D341Med (cell line): ENCODE results near the gene DNAAF5.
"Not testable (repeated sequence)": the region's sequence is repeated elsewhere in the genome, so short reads cannot be mapped to it uniquely, and the experiment has no call there.

Source experiments
- DNase-seq: peaks from one replicate; pipeline ENCODE4 v3.0.0; 2012; ENCODE audit warnings: low spot score

The DNAAF5 gene

DNA sequence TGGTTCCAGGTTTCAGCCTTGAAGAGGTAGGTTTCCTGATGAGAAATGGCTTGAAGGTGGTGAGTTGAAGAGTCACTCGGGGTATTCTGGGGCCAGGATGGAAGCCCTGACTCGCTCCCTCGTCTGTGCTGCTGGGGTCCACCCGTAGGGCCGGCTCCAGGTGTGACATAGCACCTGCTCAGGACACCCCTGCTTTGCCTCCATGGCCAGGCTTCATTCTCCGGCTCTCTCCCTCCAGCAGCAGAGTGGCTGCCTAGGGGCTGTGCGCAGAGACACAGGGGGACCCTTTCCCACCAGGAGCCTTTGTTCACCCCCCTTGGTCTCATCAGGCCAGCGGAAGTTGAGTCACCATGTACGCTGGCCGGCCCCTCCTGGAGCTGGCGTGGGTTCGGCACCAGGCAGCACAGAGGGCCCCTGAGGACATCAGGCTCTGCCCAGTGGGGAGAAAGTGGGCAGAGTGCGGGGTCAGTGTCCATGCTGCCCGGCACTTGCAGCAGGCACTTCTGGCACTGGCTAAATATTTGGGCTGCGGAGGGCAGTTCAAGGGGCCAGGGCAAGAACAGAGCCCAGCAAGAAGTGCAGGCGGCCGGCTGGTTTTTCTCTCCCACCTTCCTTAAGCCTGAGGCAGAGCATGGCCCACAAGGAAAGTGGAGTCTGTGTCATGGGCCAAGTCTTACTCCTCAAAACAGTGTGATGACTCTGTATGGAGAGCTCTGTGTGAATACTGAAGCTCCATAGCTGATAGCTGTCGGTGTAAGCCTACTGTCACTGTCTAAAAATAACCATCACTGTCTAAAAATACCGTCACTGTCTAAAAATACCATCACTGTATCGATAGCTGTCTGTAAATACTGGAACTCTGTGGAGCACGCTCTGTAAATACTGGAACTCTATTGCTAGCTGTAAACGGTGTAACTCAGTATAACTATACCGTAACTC, 4.3 kb downstream of the DNAAF5 start:
- no peak for DNase-seq

DNA sequence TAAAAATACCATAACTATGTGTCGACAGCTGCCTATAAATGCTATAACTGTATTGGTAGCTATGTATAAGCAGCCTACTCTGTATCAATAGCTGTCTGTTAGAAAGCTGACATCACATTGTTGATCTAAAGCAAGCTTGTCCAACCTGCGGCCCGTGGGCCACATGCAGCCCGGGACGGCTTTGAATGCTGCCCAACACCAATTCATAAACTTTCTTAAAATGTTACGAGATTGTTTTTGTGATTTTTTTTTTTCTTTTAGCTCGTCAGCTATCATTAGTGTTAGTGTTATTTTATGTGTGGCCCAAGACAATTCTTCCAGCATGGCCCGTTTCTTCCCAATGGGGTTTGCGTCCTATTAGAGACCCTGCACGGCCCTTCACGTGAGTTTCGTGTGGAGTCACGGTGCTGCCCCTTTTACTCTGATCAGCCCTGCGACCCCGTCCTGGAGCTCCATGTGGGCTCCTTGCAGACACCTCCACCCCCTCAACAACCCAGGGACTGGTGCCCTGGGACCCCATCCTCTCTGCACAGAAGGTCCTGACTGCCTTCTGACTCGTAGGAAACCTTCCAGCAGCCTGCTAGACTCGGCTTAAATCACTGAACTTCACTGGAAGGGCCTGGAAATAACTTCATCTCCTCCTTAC, 5.1 kb downstream of the DNAAF5 start:
- DNase-seq = no peak

DNA sequence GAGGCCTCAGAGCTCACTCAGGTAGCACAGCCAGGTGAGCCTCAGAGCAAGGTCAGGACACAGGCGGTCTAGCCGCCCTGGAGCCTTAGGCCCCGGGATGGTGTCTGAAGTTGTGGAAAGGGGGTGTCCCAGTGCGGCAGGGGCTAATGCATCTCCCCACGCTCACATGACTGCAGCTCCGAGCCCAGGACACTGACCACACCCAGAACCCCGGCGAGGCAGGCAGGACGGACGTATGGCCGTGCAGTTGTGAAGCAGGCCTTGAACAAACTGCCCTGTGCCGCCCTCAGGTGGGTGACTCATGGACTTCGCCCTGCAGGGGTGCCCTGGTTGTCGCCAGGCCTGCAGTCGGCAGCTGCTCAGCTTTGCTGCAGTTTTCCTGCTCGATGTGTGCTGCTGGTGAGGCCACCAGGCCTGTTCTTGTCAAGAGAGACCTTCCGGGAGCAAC, 5.6 kb downstream of the DNAAF5 start:
- DNase-seq = peak; percentile 74

DNA sequence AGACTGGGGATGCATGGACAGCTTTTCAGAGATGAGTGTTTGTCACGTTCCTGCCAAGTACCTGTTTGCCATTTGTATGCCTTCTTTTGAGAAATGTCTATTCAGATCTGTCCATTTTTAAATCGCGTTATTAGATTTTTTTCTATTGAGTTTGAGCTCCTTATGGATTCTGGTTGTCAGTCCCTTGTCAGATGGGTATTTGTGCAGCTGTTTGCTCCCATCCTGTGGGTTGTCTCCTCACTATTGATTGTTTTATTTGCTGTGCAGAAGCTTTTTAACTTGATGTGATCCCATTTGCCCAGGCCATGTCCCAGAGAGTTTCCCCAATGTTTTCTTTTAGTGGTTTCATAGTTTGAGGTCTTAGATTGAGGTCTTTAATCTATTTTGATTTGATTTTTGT, 6.1 kb downstream of the DNAAF5 start:
- DNase-seq = no peak

DNA sequence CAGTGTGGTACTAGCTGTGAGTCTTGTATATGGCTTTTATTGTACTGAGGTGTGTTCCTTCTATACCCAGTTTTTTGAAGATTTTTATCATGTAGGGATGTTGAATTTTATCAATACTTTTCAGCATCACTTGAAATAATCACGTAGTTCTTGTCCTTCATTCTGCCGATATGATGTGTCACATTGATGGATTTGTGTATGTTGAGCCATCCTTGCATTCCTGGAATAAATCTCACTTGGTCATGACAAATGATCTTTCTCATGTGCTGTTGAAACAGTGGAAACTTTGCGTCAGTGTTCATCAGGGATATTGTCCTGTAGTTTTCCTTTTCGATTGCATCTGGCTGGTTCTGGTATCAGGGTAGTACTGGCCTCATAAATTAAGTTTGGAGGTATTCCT, 7.7 kb downstream of the DNAAF5 start:
- DNase-seq = no peak

DNA sequence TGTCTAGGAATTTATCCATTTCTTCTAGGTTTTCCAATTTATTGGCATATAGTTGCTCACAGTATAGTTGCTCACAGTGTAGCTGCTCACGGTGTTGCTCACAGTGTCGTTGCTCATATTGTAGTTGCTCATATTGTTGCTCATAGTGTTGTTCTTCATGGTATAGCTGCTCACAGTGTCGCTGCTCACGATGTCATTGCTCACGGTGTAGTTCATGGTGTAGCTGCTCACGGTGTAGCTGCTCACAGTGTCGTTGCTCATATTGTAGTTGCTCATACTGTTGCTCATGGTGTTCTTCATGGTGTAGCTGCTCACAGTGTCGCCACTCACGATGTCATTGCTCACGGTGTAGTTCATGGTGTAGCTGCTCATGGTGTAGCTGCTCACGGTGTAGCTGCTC, 8.3 kb downstream of the DNAAF5 start:
- DNase-seq = no peak

DNA sequence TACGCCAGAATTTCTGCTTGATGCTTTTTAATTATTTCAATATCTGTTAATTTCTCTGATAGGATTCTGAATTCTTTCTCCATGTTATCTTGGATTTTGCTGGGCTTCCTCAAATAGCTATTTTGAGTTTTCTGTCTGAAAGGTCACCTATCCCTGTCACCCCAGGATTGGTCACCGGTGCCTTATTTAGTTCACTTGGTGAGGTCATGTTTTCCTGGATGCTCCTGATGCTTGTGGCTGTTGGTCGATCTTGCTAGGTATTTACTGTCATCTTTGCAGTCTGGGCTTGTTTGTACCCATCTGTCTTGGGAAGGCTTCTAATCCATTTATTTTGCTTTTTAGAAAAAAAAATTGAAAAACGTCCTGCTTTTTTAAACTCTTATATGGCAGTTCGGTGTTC, 11.7 kb downstream of the DNAAF5 start:
- no peak for DNase-seq

DNA sequence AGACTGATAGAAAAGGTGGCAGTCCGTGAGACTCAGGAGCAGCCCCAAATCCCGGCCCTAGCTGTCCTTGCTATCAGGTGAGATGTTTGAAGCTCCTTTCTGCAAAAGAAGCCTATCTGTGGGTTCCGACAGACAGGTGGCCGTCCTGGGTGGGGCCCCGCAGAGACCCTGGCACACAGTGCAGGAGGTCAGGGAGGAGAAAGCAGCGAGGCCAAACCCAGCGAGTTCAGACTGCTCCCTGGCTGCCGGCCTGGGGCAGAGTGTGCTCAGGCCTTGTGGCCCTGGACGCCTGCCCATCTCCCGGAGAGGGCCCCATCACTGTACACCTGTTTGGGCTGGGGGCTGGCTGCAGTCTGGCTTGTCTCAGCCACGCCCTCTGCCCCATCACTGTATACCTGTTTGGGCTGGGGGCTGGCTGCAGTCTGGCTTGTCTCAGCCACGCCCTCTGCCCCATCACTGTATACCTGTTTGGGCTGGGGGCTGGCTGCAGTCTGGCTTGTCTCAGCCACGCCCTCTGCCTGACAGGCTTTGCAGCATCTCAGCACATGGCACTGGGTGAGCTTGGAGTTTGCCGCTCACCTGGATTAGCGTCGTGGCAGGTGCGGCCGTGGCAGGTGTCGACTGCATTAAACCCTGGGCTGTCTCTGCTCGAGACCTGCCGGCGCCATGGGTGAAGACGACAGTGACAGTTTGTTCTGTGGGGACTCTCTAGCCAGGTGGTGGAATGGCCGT, 12.4 kb downstream of the DNAAF5 start:
- DNase-seq = no peak

DNA sequence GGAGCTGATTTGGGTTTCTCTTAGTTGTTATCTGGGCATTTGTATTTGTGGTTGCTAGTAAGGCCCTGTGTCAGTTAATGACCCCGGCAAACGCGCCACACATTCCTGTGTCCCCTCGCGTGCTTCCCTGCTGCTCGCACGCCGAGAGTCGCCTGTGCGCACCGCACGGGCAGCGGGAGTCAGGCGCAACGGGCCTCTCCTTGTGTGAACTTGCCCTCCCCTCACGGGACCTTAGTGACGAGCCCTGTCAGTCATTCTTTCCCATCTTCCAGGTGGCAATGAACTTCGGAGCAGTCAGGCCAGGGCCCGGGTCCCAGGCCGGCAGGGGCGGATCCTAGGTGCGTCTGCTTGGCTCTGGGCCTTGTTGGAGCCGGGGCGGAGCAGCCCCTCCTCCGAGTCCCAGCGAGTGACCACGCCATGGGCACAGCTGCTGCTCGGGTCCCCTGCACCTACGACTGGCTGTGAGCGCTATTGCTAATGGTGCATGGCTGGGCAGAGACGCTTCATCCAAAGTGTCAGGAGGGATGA, 13.0 kb downstream of the DNAAF5 start:
- DNase-seq = no peak

DNA sequence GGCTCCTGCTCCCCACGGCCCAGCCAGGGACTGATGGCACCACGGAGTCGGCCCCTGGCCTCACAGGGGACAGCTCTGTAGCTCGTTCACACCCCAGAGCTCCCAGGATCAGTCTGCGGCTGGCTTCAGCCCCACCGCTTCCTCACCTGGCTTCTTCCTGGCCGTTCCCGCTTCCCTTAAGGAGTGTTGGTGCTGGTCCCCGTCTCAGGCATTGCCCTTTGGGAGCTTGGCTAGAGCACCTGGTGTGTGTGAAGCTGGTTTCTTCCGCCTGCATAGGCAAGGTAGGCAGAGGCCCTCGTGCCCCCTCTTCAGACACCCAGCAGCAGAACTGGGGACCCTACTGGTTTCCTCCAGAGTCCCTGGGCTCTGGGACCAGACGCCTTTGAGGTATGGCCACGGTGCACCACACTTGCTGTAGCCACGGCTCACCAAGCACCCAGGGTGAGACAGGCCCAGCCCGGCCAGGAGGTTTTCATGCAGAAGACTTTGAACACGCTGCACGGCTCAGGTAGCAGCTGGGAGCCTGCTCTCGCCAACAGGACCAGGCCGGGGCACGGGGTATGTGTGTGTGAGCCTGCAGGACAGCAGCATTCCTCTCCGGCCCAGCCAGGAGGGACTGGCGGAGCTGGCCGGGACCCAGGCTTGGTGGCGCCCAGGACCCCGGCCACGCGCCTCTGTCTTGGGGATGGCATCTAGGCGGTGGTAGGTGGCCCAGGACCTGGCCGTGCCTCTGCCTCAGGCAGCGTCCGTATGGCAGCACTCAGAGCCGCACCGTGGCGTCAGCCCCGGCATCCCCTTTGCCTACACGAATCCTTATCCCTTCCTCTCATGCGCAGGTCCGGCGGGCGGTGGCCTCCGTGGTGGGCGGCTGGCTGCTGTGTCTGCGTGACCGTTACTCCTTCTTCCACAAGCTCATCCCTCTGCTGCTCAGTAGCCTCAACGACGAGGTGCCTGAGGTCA, 13.8 kb downstream of the DNAAF5 start:
- peak; percentile 25 for DNase-seq

DNA sequence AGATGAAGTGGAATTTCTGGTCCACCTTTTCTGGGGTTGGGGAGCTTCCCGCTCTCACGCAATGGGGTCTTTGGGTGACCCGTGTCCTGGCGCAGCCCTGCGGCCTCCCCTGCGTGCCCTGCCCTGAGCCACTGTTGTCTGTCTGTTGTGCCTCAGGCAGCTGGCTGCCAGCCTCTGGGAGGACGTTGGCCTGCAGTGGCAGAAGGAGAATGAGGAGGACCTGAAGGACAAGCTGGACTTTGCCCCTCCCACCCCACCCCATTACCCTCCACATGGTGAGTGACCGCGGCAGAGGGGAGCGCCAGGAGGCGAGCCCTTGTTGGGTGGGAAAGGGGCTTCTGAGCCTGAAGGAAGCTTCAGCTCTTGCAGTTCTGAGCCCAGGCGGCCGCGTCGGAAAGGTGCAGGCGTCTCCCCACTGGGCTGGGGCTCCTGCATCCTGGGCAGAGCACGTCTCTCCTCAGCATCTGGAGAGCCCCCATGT, 14.7 kb downstream of the DNAAF5 start:
- DNase-seq = no peak

DNA sequence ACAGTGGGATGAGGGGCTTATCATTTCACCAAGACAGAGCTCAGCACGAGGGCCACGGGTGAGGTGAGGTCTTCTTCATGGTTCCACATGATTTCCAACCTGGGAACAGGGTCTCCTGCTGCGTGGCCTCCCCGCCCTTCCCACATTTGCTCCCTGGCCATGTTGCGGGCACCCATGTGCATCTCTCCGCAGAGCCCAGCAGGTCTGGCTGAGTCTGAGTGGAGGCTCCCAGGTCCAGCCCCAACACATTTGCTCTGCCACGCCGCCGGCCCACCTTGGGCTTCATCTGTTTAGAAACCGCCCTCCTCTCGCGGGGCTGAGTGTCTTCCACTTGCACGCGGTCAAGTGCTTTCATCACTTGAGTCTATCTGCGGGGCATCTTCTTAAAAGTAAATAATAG, 15.4 kb downstream of the DNAAF5 start:
- DNase-seq = no peak

DNA sequence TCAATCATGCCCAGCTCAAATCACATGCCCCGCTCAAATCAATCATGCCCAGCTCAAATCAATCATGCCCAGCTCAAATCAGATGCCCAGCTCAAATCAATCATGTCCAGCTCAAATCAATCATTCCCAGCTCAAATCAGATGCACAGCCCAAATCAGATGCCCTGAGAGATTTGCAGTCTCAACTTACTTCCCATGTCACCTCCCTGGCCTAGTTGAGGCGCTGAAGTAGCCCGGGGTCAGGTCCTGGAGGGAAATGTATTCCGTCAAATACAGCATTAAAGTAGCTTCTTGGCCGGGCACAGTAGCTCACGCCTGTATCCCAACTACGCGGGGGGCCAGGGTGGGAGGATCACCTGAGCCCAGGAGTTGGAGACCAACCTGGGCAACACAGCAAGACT, 16.3 kb downstream of the DNAAF5 start:
- DNase-seq = no peak

DNA sequence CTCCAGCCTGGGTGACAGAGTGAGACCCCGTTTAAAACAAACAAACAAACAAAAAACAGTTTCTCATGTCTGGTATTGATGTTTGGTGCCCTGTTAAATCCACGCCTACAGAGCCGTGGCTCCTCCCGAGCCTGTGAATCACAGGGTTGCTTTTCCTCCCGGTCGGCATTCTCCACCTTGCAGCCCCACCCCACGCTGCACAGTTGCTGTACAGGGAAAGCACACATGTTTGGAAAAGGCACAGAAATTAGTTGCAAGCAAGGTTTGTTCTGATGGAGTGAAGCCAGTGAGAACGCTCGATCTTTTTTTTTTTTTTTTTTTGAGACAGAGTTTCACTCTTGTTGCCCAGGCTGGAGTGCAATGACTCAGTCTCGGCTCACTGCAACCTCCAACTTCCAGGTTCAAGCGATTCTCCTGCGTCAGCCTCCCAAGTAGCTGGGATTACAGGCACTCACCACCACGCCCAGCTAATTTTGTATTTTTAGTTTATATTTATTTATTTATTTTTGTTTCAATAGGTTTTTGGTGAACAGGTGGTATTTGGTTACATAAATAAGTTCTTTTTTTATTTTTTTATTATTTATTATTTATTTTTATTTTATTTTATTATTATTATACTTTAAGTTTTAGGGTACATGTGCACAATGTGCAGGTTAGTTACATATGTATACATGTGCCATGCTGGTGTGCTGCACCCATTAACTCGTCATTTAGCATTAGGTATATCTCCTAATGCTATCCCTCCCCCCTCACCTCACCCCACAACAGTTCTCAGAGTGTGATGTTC, 17.0 kb downstream of the DNAAF5 start:
- DNase-seq = peak; percentile 27

DNA sequence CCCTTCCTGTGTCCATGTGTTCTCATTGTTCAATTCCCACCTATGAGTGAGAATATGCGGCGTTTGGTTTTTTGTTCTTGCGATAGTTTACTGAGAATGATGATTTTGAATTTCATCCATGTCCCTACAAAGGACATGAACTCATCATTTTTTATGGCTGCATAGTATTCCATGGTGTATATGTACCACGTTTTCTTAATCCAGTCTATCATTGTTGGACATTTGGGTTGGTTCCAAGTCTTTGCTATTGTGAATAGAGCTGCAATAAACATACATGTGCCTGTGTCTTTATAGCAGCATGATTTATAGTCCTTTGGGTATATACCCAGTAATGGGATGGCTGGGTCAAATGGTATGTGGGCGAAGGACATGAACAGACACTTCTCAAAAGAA, 17.6 kb downstream of the DNAAF5 start:
- DNase-seq = not testable (repeated sequence)

DNA sequence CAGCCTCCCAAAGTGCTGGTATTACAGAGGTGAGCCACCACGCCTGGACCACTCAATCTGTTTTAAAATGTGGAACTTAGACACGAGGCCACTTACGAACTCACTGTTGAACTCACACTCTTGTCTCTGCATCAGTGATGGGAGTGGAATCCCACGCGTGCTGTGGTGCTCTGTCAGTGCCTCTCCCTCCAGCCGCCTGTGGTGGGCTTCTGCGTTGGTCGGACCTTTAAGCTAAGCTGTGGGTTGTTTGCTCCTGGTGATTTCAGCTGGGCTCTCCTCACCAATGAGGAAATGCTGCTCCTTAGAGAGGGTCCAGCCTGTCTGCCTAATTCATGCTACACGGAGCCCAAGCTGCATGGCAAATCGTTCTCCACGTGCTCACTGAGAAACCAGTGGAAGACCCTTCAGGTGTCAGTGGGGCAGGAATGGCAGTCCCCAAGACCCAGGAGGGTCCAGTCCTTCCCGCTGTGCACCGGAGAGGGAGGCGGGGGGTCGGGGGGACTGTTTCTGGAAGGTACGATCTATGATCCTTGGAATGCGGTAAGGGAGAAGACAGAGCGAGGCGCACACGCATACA, 18.4 kb downstream of the DNAAF5 start:
- DNase-seq = peak; percentile 24

DNA sequence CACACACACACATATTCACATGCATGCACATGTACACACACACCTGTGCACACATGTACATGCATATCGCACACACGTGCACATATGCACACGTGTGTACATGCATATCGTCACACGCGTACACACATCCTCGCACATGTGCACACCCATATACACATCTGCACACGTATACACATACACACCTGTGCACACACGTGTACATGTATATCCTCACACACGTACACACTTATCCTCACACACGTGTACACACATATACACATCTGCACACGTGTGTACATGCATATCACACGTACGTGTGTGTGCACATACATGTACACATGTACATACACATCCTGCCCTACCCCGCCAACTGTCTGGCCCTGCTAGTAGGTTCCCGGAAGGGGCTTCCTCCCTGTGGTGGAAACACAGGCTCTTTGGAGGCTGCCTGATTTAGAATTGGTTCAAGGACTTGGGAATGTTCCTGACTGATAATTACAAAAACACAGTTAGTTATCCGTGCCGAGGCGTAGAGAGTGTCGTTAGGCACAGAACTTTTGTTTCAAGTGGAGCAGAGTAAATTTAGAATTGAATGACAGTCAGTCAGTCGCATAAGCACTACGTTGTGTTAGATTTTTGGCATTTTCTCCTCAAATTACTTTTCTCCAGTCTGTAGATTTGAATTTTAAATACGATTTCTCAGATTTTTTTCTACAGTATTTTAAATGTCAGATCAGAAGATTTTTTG, 19.1 kb downstream of the DNAAF5 start:
- DNase-seq = no peak

DNA sequence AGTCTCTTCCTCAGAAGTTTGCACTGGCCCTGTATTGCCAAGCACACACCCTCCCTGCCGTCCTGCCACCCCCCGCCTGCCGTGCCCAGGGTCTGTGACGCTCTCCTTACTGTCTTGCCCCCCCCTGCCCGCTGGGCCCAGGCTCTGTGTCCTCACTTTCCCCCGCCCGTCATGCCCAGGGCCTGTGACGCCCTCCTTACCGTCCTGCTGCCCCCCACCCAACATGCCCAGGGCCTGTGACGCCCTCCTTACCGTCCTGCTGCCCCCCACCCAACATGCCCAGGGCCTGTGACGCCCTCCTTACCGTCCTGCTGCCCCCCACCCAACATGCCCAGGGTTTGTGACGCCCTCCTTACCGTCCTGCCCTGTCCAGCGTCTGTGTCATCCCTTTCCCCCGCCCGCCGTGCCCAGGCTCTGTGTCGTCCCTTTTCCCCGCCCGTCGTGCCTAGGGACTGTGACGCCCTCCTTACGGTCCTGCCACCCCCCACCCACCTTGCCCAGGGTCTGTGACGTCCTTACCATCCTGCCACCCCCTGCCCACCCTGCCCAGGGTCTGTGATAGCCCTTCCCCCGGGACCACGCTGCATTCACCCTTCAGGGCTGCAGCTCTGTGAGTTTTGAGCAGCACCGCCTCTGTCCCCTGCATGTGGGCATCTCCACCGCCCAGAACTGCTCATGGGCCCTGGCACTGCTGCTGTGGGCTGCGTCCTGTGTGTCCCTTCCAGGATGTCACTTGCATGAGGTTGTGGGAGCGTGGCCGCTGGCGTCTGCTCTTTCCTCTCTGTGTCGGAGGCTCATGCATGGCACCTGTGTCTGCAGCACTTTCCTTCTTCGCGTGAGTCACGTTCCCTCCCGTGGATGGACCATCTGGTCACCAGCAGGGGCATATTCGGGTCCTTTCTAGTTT, 19.9 kb downstream of the DNAAF5 start:
- peak; percentile 12 for DNase-seq
